ENCODE results near the gene POLR3A.

GRCh38 chr10:77975086-77975666 lies 54.1 kb downstream of the POLR3A start:
- TF ChIP-seq CTCF (IDR thresholded peaks at IDR 0.05) = no peak
- TF ChIP-seq POLR2A (IDR thresholded peaks at IDR 0.05) = no peak

All from esophagus squamous epithelium (tissue), 4 donors.